Measurements from ENCODE around the gene TRIO. TPM values are rescaled to one million over a fixed set of nuclear protein-coding genes. Genes with fewer than 3 reads are reported as not detected.

Gene TRIO
- total RNA-seq, 2 experiments from 2014 or later, result 3.6 to 4.6 TPM

- Mint-ChIP-seq H3K27me3 (ENCODE audit: low read depth) (no peaks in the 10 kb centered on the region), H3K4me3 (no peak overlapping the region), H3K9me3 (peaks cover 5% of the 10 kb centered on the region), H3K4me1 (ENCODE audit: low read depth) (peaks cover 12% of the 10 kb centered on the region), H3K27ac (no peak overlapping the region), H3K36me3 (ENCODE audit: low read depth) (no peaks in the 10 kb centered on the region)
- intact Hi-C loops (cut with micrococcal nuclease), result loop anchor here (1.0 to 5.0 kb wide), 5 partner anchors 14 to 410 kb away; no protein-coding TSS in a partner anchor
- CTCF ChIA-PET, result interaction anchor here (0.7 to 4.5 kb wide), 16 partner anchors 9 to 258 kb away, joined by 3 to 73 read pairs (median 4); no protein-coding TSS in a partner anchor
- DNase-seq, result no peak
These were observed 256.0 kb downstream of the TRIO start for GRCh38 chr5:14399054-14399692.

- Mint-ChIP-seq H3K4me3 (no peak overlapping the region), H3K9me3 (peaks cover 5% of the 10 kb centered on the region), H3K27me3 (ENCODE audit: low read depth) (no peaks in the 10 kb centered on the region), H3K4me1 (ENCODE audit: low read depth) (peaks cover 12% of the 10 kb centered on the region), H3K36me3 (ENCODE audit: low read depth) (no peaks in the 10 kb centered on the region), H3K27ac (no peak overlapping the region)
- CTCF ChIA-PET, result interaction anchor here (0.9 to 4.5 kb wide), 12 partner anchors 12 to 257 kb away, joined by 3 to 73 read pairs (median 5); no protein-coding TSS in a partner anchor
- DNase-seq, result no peak
- intact Hi-C loops (cut with micrococcal nuclease), result no loop called here
These were observed 256.9 kb downstream of the TRIO start for GRCh38 chr5:14400085-14400484.

GRCh38 chr5:14400611-14401010 is 257.5 kb downstream of the TRIO start:
- intact Hi-C loops (cut with micrococcal nuclease), result no loop called here
- Mint-ChIP-seq H3K36me3 (ENCODE audit: low read depth) (no peaks in the 10 kb centered on the region), H3K4me3 (no peak overlapping the region), H3K9me3 (peaks cover 5% of the 10 kb centered on the region), H3K4me1 (ENCODE audit: low read depth) (peaks cover 12% of the 10 kb centered on the region), H3K27ac (no peak overlapping the region), H3K27me3 (ENCODE audit: low read depth) (no peaks in the 10 kb centered on the region)
- DNase-seq, result no peak
- CTCF ChIA-PET, result interaction anchor here (0.6 to 4.5 kb wide), 10 partner anchors 12 to 250 kb away, joined by 3 to 73 read pairs (median 6); no protein-coding TSS in a partner anchor

- Mint-ChIP-seq H3K9me3 (peaks cover 5% of the 10 kb centered on the region), H3K36me3 (ENCODE audit: low read depth) (no peaks in the 10 kb centered on the region), H3K4me3 (no peak overlapping the region), H3K4me1 (ENCODE audit: low read depth) (peaks cover 12% of the 10 kb centered on the region), H3K27ac (no peak overlapping the region), H3K27me3 (ENCODE audit: low read depth) (no peaks in the 10 kb centered on the region)
- intact Hi-C loops (cut with micrococcal nuclease), result no loop called here
- no peak for DNase-seq
- CTCF ChIA-PET, result interaction anchor here (0.6 kb wide), 1 partner anchor 11 kb away, joined by 3 read pairs; no protein-coding TSS in a partner anchor
These were observed 258.5 kb downstream of the TRIO start for GRCh38 chr5:14401639-14402038.

- H3K27ac Mint-ChIP-seq, result no peak overlapping the region
- CTCF ChIA-PET, result no interaction called here
- H3K4me3 Mint-ChIP-seq, result no peak overlapping the region
- H3K4me1 Mint-ChIP-seq (ENCODE audit: low read depth), result peaks cover 12% of the 10 kb centered on the region
- intact Hi-C loops (cut with micrococcal nuclease), result no loop called here
- H3K27me3 Mint-ChIP-seq (ENCODE audit: low read depth), result no peaks in the 10 kb centered on the region
- peaks cover 5% of the 10 kb centered on the region for H3K9me3 Mint-ChIP-seq
- no peak for DNase-seq
- H3K36me3 Mint-ChIP-seq (ENCODE audit: low read depth), result no peaks in the 10 kb centered on the region
These were observed 259.3 kb downstream of the TRIO start for GRCh38 chr5:14402424-14402823.

GRCh38 chr5:14404780-14405179 is 261.6 kb downstream of the TRIO start:
- intact Hi-C loops (cut with micrococcal nuclease), result no loop called here
- Mint-ChIP-seq H3K9me3 (peaks cover 5% of the 10 kb centered on the region), H3K27ac (no peak overlapping the region), H3K36me3 (ENCODE audit: low read depth) (no peaks in the 10 kb centered on the region), H3K4me1 (ENCODE audit: low read depth) (peaks cover 12% of the 10 kb centered on the region), H3K4me3 (no peak overlapping the region), H3K27me3 (ENCODE audit: low read depth) (no peaks in the 10 kb centered on the region)
- no peak for DNase-seq
- CTCF ChIA-PET, result interaction anchor here (0.6 to 0.7 kb wide), 2 partner anchors 10 to 173 kb away, joined by 3 to 4 read pairs; no protein-coding TSS in a partner anchor

- no peak overlapping the region for H3K4me3 Mint-ChIP-seq
- H3K4me1 Mint-ChIP-seq (ENCODE audit: low read depth), result peaks cover 8% of the 10 kb centered on the region
- no peaks in the 10 kb centered on the region for H3K36me3 Mint-ChIP-seq (ENCODE audit: low read depth)
- H3K9me3 Mint-ChIP-seq, result peaks cover 5% of the 10 kb centered on the region
- no peaks in the 10 kb centered on the region for H3K27me3 Mint-ChIP-seq (ENCODE audit: low read depth)
- intact Hi-C loops (cut with micrococcal nuclease), result no loop called here
- H3K27ac Mint-ChIP-seq, result no peak overlapping the region
- DNase-seq, result no peak
- CTCF ChIA-PET, result interaction anchor here (0.6 to 0.7 kb wide), 2 partner anchors 9 to 172 kb away, joined by 3 to 4 read pairs; no protein-coding TSS in a partner anchor
These were observed 262.1 kb downstream of the TRIO start for GRCh38 chr5:14405267-14405666.

- CTCF ChIA-PET, result no interaction called here
- Mint-ChIP-seq H3K9me3 (peaks cover 5% of the 10 kb centered on the region), H3K36me3 (ENCODE audit: low read depth) (no peaks in the 10 kb centered on the region), H3K27me3 (ENCODE audit: low read depth) (no peaks in the 10 kb centered on the region), H3K4me3 (no peak overlapping the region), H3K4me1 (ENCODE audit: low read depth) (peaks cover 7% of the 10 kb centered on the region), H3K27ac (no peak overlapping the region)
- no peak for DNase-seq
- intact Hi-C loops (cut with micrococcal nuclease), result no loop called here
These were observed 262.8 kb downstream of the TRIO start for GRCh38 chr5:14405706-14406553.

- Mint-ChIP-seq H3K4me1 (ENCODE audit: low read depth) (peaks cover 1% of the 10 kb centered on the region), H3K4me3 (no peak overlapping the region), H3K9me3 (peaks cover 5% of the 10 kb centered on the region), H3K27ac (no peak overlapping the region), H3K36me3 (ENCODE audit: low read depth) (no peaks in the 10 kb centered on the region), H3K27me3 (ENCODE audit: low read depth) (no peaks in the 10 kb centered on the region)
- no peak for DNase-seq
- CTCF ChIA-PET, result no interaction called here
- intact Hi-C loops (cut with micrococcal nuclease), result no loop called here
These were observed 263.4 kb downstream of the TRIO start for GRCh38 chr5:14406554-14406849.

GRCh38 chr5:14407051-14407450 is 263.9 kb downstream of the TRIO start:
- Mint-ChIP-seq H3K27me3 (ENCODE audit: low read depth) (no peaks in the 10 kb centered on the region), H3K9me3 (peaks cover 5% of the 10 kb centered on the region), H3K4me3 (no peak overlapping the region), H3K36me3 (ENCODE audit: low read depth) (no peaks in the 10 kb centered on the region), H3K4me1 (ENCODE audit: low read depth) (no peaks in the 10 kb centered on the region), H3K27ac (no peak overlapping the region)
- intact Hi-C loops (cut with micrococcal nuclease), result no loop called here
- CTCF ChIA-PET, result no interaction called here
- DNase-seq, result no peak

GRCh38 chr5:14407746-14408175 is 264.6 kb downstream of the TRIO start:
- peaks cover 6% of the 10 kb centered on the region for H3K4me1 Mint-ChIP-seq (ENCODE audit: low read depth)
- no peak for DNase-seq
- intact Hi-C loops (cut with micrococcal nuclease), result no loop called here
- CTCF ChIA-PET, result no interaction called here
- no peaks in the 10 kb centered on the region for H3K36me3 Mint-ChIP-seq (ENCODE audit: low read depth)
- H3K9me3 Mint-ChIP-seq, result peaks cover 1% of the 10 kb centered on the region
- no peak overlapping the region for H3K4me3 Mint-ChIP-seq
- no peak overlapping the region for H3K27ac Mint-ChIP-seq
- H3K27me3 Mint-ChIP-seq (ENCODE audit: low read depth), result no peaks in the 10 kb centered on the region

GRCh38 chr5:14408969-14409586 is 265.9 kb downstream of the TRIO start:
- CTCF ChIA-PET, result interaction anchor here (0.7 kb wide), 1 partner anchor 239 kb away, joined by 6 read pairs; no protein-coding TSS in a partner anchor
- intact Hi-C loops (cut with micrococcal nuclease), result no loop called here
- no peaks in the 10 kb centered on the region for H3K9me3 Mint-ChIP-seq
- H3K36me3 Mint-ChIP-seq (ENCODE audit: low read depth), result no peaks in the 10 kb centered on the region
- H3K4me1 Mint-ChIP-seq (ENCODE audit: low read depth), result peaks cover 19% of the 10 kb centered on the region
- no peak overlapping the region for H3K27ac Mint-ChIP-seq
- no peak overlapping the region for H3K4me3 Mint-ChIP-seq
- H3K27me3 Mint-ChIP-seq (ENCODE audit: low read depth), result no peaks in the 10 kb centered on the region
- DNase-seq, result no peak

Measured in activated naive CD4-positive, alpha-beta T cell treated with anti-CD3 and anti-CD28 coated beads for 36 hours (primary cell).